Smooth muscle cell (in vitro differentiated cells): ENCODE results near the gene GRID2IP. TPM values are rescaled to one million over a fixed set of nuclear protein-coding genes. Genes with fewer than 3 reads are reported as not detected.

Experiments used
- DNase-seq: peaks from one replicate; lab custom pipeline; 2025; ENCODE audit not compliant: unreplicated experiment; lab: John Stamatoyannopoulos, UW
- H2AFZ ChIP-seq: fragments of 200-600 bp; sonication (generic); 2 replicates; pipeline ENCODE4 v1.6.0; 2016; ENCODE audit warnings: antibody characterized with exemption, low read depth, mild to moderate bottlenecking
- H3F3A ChIP-seq: fragments of 200-600 bp; sonication (generic); 2 replicates; pipeline ENCODE4 v1.6.0; 2017; ENCODE audit warnings: antibody characterized with exemption, low read depth
- H3K27ac ChIP-seq: fragments of 200-600 bp; sonication (generic); 2 replicates; pipeline ENCODE4 v1.5.1; 2016; ENCODE audit warnings: low read depth, mild to moderate bottlenecking
- H3K27me3 ChIP-seq: fragments of 200-600 bp; sonication (generic); 2 replicates; pipeline ENCODE4 v1.6.1; 2016; ENCODE audit warnings: low read depth, mild to moderate bottlenecking
- H3K36me3 ChIP-seq: fragments of 200-600 bp; sonication (generic); 2 replicates; pipeline ENCODE4 v1.5.1; 2016; ENCODE audit warnings: low read depth
- H3K4me1 ChIP-seq: fragments of 200-600 bp; sonication (generic); 2 replicates; pipeline ENCODE4 v1.5.1; 2016; ENCODE audit warnings: low read depth
- H3K4me2 ChIP-seq: fragments of 200-600 bp; sonication (generic); 2 replicates; pipeline ENCODE4 v1.6.0; 2016; ENCODE audit warnings: mild to moderate bottlenecking
- H3K4me3 ChIP-seq: fragments of 200-600 bp; sonication (generic); 2 replicates; pipeline ENCODE4 v1.5.1; 2016; ENCODE audit warnings: mild to moderate bottlenecking
- H3K79me2 ChIP-seq: fragments of 200-600 bp; sonication (generic); 2 replicates; pipeline ENCODE4 v1.6.0; 2016; ENCODE audit warnings: low read depth, mild to moderate bottlenecking
- H3K9ac ChIP-seq: fragments of 200-600 bp; sonication (generic); 2 replicates; pipeline ENCODE4 v1.6.0; 2016; ENCODE audit warnings: low read depth
- H3K9me3 ChIP-seq: fragments of 200-600 bp; sonication (generic); replicated peaks from 2 replicates; pipeline ENCODE4 v1.5.1; 2016; ENCODE audit warnings: low read depth
- H4K20me1 ChIP-seq: fragments of 200-600 bp; sonication (generic); 2 replicates; pipeline ENCODE4 v1.6.0; 2016; ENCODE audit warnings: low read depth
- WGBS: methylation state at CpG from one replicate; pipeline ENCODE4 v1.1.7; 2016; ENCODE audit warnings: low lambda C conversion rate; 5-methylcytosine and 5-hydroxymethylcytosine counted together
- polyA plus RNA-seq: library from polyadenylated mRNA; unstranded; fragments of >200 nt; fragmentation: Nextera tagmentation; extraction: Ambion mirVana; gene quantifications from 2 replicates; pipeline ENCODE4 v1.2.1, GENCODE V29; 2016
- total RNA-seq: library from RNA; depleted of rRNA; stranded (reverse); fragments of >200 nt; gene quantifications from 2 replicates; pipeline ENCODE4 v1.2.3, GENCODE V29; 2014
- TF ChIP-seq, protein P1 (sequence below): fragments of 200-600 bp; sonication (generic); IDR thresholded peaks from 2 replicates; pipeline ENCODE4 v1.5.1; 2017; ENCODE audit warnings: borderline replicate concordance, mild to moderate bottlenecking, antibody characterized with exemption; ENCODE audit not compliant: insufficient read depth, poor library complexity, severe bottlenecking

GRID2IP gene
- total and polyA plus RNA-seq, 2 experiments from 2014 or later = not detected

DNA sequence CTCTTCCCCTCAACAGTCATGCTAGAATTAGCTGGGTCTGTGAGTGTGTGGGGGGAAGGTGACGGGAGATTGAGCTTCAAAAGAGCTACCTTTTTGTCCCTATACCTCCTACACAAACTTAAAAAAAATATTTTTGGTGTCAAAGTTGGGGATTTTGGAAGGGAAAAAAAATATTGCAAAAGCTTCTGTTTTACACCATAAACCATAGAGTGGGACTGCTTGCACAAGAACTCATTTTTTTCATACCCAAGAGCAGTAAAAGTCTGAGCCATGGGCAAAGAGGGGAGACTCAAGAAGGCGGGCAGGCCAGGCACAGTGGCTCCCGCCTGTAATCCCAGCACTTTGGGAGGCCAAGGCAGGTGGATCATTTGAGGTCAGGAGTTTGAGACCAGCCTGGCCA is 16.6 kb upstream of the GRID2IP start:
- DNase-seq = no peak
- H3K79me2 ChIP-seq = no peaks in the 10 kb centered on the region
- H3K27me3 ChIP-seq = no peaks in the 10 kb centered on the region
- no peaks in the 10 kb centered on the region for H4K20me1 ChIP-seq
- H3K9me3 ChIP-seq = no peaks in the 10 kb centered on the region
- H3K4me3 ChIP-seq = no peak overlapping the region
- no peak overlapping the region for H3K4me2 ChIP-seq
- H3K4me1 ChIP-seq = no peaks in the 10 kb centered on the region
- no peak overlapping the region for H3K9ac ChIP-seq
- no peaks in the 10 kb centered on the region for H3K36me3 ChIP-seq
- no peaks in the 10 kb centered on the region for H3F3A ChIP-seq
- TF ChIP-seq, protein P1, sequence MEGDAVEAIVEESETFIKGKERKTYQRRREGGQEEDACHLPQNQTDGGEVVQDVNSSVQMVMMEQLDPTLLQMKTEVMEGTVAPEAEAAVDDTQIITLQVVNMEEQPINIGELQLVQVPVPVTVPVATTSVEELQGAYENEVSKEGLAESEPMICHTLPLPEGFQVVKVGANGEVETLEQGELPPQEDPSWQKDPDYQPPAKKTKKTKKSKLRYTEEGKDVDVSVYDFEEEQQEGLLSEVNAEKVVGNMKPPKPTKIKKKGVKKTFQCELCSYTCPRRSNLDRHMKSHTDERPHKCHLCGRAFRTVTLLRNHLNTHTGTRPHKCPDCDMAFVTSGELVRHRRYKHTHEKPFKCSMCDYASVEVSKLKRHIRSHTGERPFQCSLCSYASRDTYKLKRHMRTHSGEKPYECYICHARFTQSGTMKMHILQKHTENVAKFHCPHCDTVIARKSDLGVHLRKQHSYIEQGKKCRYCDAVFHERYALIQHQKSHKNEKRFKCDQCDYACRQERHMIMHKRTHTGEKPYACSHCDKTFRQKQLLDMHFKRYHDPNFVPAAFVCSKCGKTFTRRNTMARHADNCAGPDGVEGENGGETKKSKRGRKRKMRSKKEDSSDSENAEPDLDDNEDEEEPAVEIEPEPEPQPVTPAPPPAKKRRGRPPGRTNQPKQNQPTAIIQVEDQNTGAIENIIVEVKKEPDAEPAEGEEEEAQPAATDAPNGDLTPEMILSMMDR = no peak
- H2AFZ ChIP-seq = no peak overlapping the region
- WGBS = 92% methylated on average over 3 of the region's 3 CpGs
- H3K27ac ChIP-seq = no peak overlapping the region

DNA sequence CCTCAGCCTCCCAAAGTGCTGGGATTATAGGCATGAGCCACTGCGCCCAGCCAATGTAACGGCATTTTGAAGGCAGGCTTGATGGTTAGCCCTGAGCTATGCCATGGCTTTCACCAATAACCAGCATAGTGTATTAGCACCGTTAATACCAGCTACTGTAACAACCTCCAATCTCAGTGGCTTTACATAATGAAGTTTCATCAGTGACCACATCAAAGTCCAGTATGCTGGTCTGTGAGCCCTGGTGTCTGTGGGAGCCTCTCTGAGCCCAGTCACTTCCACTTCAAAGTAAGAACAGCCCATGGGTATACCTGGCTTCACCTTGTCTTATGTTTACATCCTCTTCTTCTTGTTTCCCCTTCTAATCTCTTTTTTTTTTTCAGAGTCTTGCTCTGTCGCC is 14.4 kb upstream of the GRID2IP start:
- TF ChIP-seq, protein P1 = no peak
- Histone ChIP-seq H3K4me1 (no peaks in the 10 kb centered on the region), H3K79me2 (no peaks in the 10 kb centered on the region), H3K9ac (no peak overlapping the region), H3K4me3 (no peak overlapping the region), H2AFZ (no peak overlapping the region), H3K27ac (no peak overlapping the region), H3F3A (no peaks in the 10 kb centered on the region), H3K9me3 (no peaks in the 10 kb centered on the region), H3K27me3 (no peaks in the 10 kb centered on the region), H4K20me1 (no peaks in the 10 kb centered on the region), H3K4me2 (no peak overlapping the region), H3K36me3 (no peaks in the 10 kb centered on the region)
- WGBS = 87% methylated on average over 4 of the region's 4 CpGs
- no peak for DNase-seq

DNA sequence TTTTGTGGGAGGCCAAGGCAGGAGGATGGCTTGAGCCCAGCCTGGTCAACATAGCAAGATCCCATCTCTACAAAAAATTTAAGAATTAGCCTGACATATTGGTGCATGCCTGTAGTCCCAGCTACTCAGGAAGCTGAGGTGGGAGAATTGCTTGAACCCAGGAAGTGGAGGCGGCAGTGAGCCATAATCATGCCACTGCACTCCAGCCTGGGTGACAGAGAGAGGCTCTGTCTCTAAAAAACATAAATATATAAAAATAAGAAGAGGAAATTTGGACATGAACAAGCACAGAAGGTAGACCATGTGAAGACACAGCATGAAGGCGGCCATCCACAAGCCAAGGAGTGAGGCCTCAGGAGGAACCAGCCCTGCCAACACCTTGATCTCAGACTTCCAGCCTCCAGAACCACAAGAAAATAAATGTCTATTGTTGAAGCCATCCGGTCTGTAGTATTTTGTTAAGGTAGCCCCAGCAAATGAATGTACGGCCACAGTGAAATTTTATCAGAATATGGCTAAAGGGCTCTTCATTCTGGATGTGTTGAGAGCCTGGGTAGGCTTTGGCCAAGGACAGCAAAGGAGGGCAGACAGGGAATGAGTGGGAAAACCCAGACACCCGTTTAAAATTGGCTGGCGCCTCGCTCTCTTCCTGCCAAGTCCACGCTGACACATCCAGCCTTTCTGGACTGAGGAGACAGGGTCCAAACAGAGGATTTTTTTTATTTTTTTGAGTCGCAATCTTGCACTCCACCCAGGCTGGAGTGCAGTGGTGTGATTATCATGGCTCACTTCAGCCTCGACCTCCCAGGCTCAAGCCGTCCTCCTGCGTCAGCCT is 12.9 kb upstream of the GRID2IP start:
- Histone ChIP-seq H3K4me2 (no peak overlapping the region), H3K9ac (no peak overlapping the region), H4K20me1 (no peaks in the 10 kb centered on the region), H3K4me1 (no peaks in the 10 kb centered on the region), H3K79me2 (no peaks in the 10 kb centered on the region), H3K4me3 (no peak overlapping the region), H3K27ac (no peak overlapping the region), H3F3A (no peaks in the 10 kb centered on the region), H2AFZ (no peak overlapping the region), H3K36me3 (no peaks in the 10 kb centered on the region), H3K27me3 (no peaks in the 10 kb centered on the region), H3K9me3 (no peaks in the 10 kb centered on the region)
- DNase-seq = no peak
- 94% methylated on average over 12 of the region's 12 CpGs for WGBS
- TF ChIP-seq, protein P1 = no peak

DNA sequence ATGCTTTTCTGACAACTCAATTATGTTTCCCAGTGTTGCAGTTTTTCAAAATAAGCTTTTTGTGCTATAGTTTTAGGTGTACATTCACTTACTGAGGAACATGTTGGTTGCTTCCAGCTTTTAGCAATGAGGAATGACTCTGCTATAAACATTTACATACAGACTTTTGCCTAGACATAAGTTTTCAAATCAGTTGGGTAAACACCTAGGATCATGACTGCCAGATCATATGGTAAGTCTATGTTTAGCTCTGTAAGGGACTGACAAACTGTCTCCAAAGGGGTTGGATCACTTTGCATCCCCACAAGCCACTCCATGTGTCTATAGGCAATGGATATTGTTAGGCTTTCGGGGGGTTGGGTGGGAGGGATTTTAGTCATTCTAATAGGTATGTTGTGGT is 10.8 kb upstream of the GRID2IP start:
- WGBS = 100% methylated on average over 1 of the region's 1 CpG
- H3F3A ChIP-seq = no peaks in the 10 kb centered on the region
- H3K79me2 ChIP-seq = no peaks in the 10 kb centered on the region
- TF ChIP-seq, protein P1 = no peak
- DNase-seq = no peak
- no peak overlapping the region for H3K27ac ChIP-seq
- H4K20me1 ChIP-seq = no peaks in the 10 kb centered on the region
- no peak overlapping the region for H3K4me3 ChIP-seq
- H3K9me3 ChIP-seq = no peaks in the 10 kb centered on the region
- no peak overlapping the region for H3K4me2 ChIP-seq
- H2AFZ ChIP-seq = no peak overlapping the region
- no peaks in the 10 kb centered on the region for H3K36me3 ChIP-seq
- no peaks in the 10 kb centered on the region for H3K4me1 ChIP-seq
- no peak overlapping the region for H3K9ac ChIP-seq
- H3K27me3 ChIP-seq = no peaks in the 10 kb centered on the region
